Activated CD8-positive, alpha-beta memory T cell treated with anti-CD3 and anti-CD28 coated beads for 48 hours (primary cell): ENCODE measurements around the gene STK11IP.

Experiments
- DNase-seq, 3 experiments: peaks; one replicate each; pipeline ENCODE4 v3.0.0-alpha.2; 2020; ENCODE audit warnings: low read depth in 2 of 3, low spot score in 2 of 3

STK11IP gene

GRCh38 chr2:219576505-219577388, 20.9 kb upstream of the STK11IP start:
- no peak for DNase-seq

- no peak for DNase-seq
These were observed 18.6 kb upstream of the STK11IP start for GRCh38 chr2:219578811-219579613.

GRCh38 chr2:219581346-219581745, 16.3 kb upstream of the STK11IP start:
- no peak for DNase-seq

GRCh38 chr2:219591091-219591490, 6.6 kb upstream of the STK11IP start:
- no peak for DNase-seq

GRCh38 chr2:219592736-219593135, 4.9 kb upstream of the STK11IP start:
- DNase-seq = no peak

- no peak for DNase-seq
These were observed 4.5 kb upstream of the STK11IP start for GRCh38 chr2:219593154-219593553.

- no peak for DNase-seq
These were observed 2.4 kb upstream of the STK11IP start for GRCh38 chr2:219595256-219595655.

GRCh38 chr2:219596954-219597551, 604 bp upstream of the STK11IP start:
- DNase-seq = no peak

- DNase-seq = no peak
These were observed 836 bp downstream of the STK11IP start for GRCh38 chr2:219598308-219599078.

GRCh38 chr2:219603771-219604170, 6.1 kb downstream of the STK11IP start:
- DNase-seq = no peak

GRCh38 chr2:219605607-219605954, 7.9 kb downstream of the STK11IP start:
- no peak for DNase-seq

GRCh38 chr2:219607931-219608330, 10.3 kb downstream of the STK11IP start:
- no peak for DNase-seq

GRCh38 chr2:219608399-219608964, 10.8 kb downstream of the STK11IP start:
- no peak for DNase-seq

- DNase-seq = no peak
These were observed 11.6 kb downstream of the STK11IP start for GRCh38 chr2:219609149-219609750.

- DNase-seq = no peak
These were observed 13.6 kb downstream of the STK11IP start for GRCh38 chr2:219611306-219611705.

GRCh38 chr2:219611866-219612576, 14.4 kb downstream of the STK11IP start:
- DNase-seq = no peak

GRCh38 chr2:219612577-219613286, 15.1 kb downstream of the STK11IP start:
- DNase-seq = no peak

- DNase-seq = no peak
These were observed 15.9 kb downstream of the STK11IP start for GRCh38 chr2:219613461-219614070.
